ENCODE results near the gene APOL3. TPM values are rescaled to one million over a fixed set of nuclear protein-coding genes. Genes with fewer than 3 reads are reported as not detected.
A peak's percentile ranks its signal among the peaks of the same experiment; 100 is the strongest.
"Not testable (repeated sequence)": the region's sequence is repeated elsewhere in the genome, so short reads cannot be mapped to it uniquely, and the experiment has no call there.

The APOL3 gene
- total RNA-seq, 1 donor = 17.4 TPM

- no peak for DNase-seq (ENCODE audit: low read depth)
- H3K4me3 ChIP-seq (ENCODE audit: low read depth, low read length) = no peak overlapping the region
- no peak for TF ChIP-seq CTCF (IDR thresholded peaks at IDR 0.05; ENCODE audit: insufficient read depth, low read length)
Observed at GRCh38 chr22:36125994-36126531, 34.5 kb downstream of the APOL3 start.

GRCh38 chr22:36125434-36125833, 35.1 kb downstream of the APOL3 start:
- no peak for DNase-seq (ENCODE audit: low read depth)
- TF ChIP-seq CTCF (IDR thresholded peaks at IDR 0.05; ENCODE audit: insufficient read depth, low read length) = no peak

GRCh38 chr22:36124666-36125065, 35.9 kb downstream of the APOL3 start:
- no peak overlapping the region for H3K4me3 ChIP-seq (ENCODE audit: low read depth, low read length)
- TF ChIP-seq CTCF (IDR thresholded peaks at IDR 0.05; ENCODE audit: insufficient read depth, low read length) = no peak
- DNase-seq (ENCODE audit: low read depth) = no peak

More at GRCh38 chr22:36125434-36125833, 35.1 kb downstream of the APOL3 start:
- H3K4me3 ChIP-seq (ENCODE audit: low read depth, low read length) = no peak overlapping the region

- DNase-seq (ENCODE audit: low read depth) = peak; percentile 95
- TF ChIP-seq CTCF (IDR thresholded peaks at IDR 0.05; ENCODE audit: insufficient read depth, low read length) = peak; percentile 95
- H3K4me3 ChIP-seq (ENCODE audit: low read depth, low read length) = peak overlapping the region; percentile 25
Observed at GRCh38 chr22:36123673-36124630, 36.6 kb downstream of the APOL3 start.

- H3K4me3 ChIP-seq (ENCODE audit: low read depth, low read length); DNase-seq (ENCODE audit: low read depth): not testable (repeated sequence)
Observed at GRCh38 chr22:36120621-36121351, 39.8 kb downstream of the APOL3 start.

- no peak overlapping the region for H3K4me3 ChIP-seq (ENCODE audit: low read depth, low read length)
- no peak for DNase-seq (ENCODE audit: low read depth)
- no peak for TF ChIP-seq CTCF (IDR thresholded peaks at IDR 0.05; ENCODE audit: insufficient read depth, low read length)
Observed at GRCh38 chr22:36117053-36117554, 43.5 kb downstream of the APOL3 start.

- TF ChIP-seq CTCF (IDR thresholded peaks at IDR 0.05; ENCODE audit: insufficient read depth, low read length) = no peak
- no peak overlapping the region for H3K4me3 ChIP-seq (ENCODE audit: low read depth, low read length)
- no peak for DNase-seq (ENCODE audit: low read depth)
Observed at GRCh38 chr22:36116127-36116526, 44.4 kb downstream of the APOL3 start.
